Stimulated activated CD4-positive, alpha-beta T cell treated with anti-CD3 and anti-CD28 coated beads, Interleukin-1b, Interleukin-23, amount 100 ng/mL, for 24 hours (primary cell): Measurements from ENCODE around the gene CST11.
A peak's percentile ranks its signal among the peaks of the same experiment; 100 is the strongest.
"Not testable (repeated sequence)": the region's sequence is repeated elsewhere in the genome, so short reads cannot be mapped to it uniquely, and the experiment has no call there.

Experiments
- DNase-seq, 4 experiments: peaks; one replicate each; pipeline ENCODE4 v3.0.0-alpha.2; 2020; ENCODE audit warnings: low read depth in 4 of 4, low spot score in 1 of 4

The CST11 gene

GRCh38 chr20:23452776-23453175, at the start of gene CST11:
Gene CST11, minus strand, starts transcription at chr20:23452876. Its CDS starts 65 bp downstream, at chr20:23452811.
- DNase-seq = no peak

GRCh38 chr20:23501926-23502325, 49.2 kb upstream of the CST11 start:
- DNase-seq = no peak

- DNase-seq = peak in 1 of 4 experiments; percentile 2
Measured at GRCh38 chr20:23497536-23497935, 44.9 kb upstream of the CST11 start.

- no peak for DNase-seq
Measured at GRCh38 chr20:23493172-23493772, 40.6 kb upstream of the CST11 start.

- peak in 1 of 4 experiments; percentile 4 for DNase-seq
Measured at GRCh38 chr20:23492292-23492691, 39.6 kb upstream of the CST11 start.

- DNase-seq = no peak
Measured at GRCh38 chr20:23490817-23491216, 38.1 kb upstream of the CST11 start, which contains the start of gene CST8. Gene CST8, plus strand, starts transcription at chr20:23491117. Its CDS starts 551 bp downstream, at chr20:23491668.

- DNase-seq = no peak
Measured at GRCh38 chr20:23488996-23489395, 36.3 kb upstream of the CST11 start.

GRCh38 chr20:23488470-23488869, 35.8 kb upstream of the CST11 start:
- DNase-seq = no peak

GRCh38 chr20:23484081-23484480, 31.4 kb upstream of the CST11 start:
- no peak for DNase-seq

- DNase-seq = no peak
Measured at GRCh38 chr20:23482138-23482537, 29.5 kb upstream of the CST11 start.

- no peak for DNase-seq
Measured at GRCh38 chr20:23479043-23479442, 26.4 kb upstream of the CST11 start.

- DNase-seq = no peak
Measured at GRCh38 chr20:23477223-23477622, 24.5 kb upstream of the CST11 start.

GRCh38 chr20:23476015-23476754, 23.5 kb upstream of the CST11 start:
- DNase-seq = no peak

- no peak for DNase-seq
Measured at GRCh38 chr20:23475395-23475794, 22.7 kb upstream of the CST11 start.

- DNase-seq = not testable (repeated sequence)
Measured at GRCh38 chr20:23473293-23473692, 20.6 kb upstream of the CST11 start.

- DNase-seq = not testable (repeated sequence)
Measured at GRCh38 chr20:23472306-23472705, 19.6 kb upstream of the CST11 start.

GRCh38 chr20:23466961-23467360, 14.3 kb upstream of the CST11 start:
- DNase-seq = not testable (repeated sequence)

- DNase-seq = no peak
Measured at GRCh38 chr20:23461180-23461579, 8.5 kb upstream of the CST11 start.

- DNase-seq = no peak
Measured at GRCh38 chr20:23459461-23460150, 6.9 kb upstream of the CST11 start.

GRCh38 chr20:23456873-23457272, 4.2 kb upstream of the CST11 start:
- no peak for DNase-seq

GRCh38 chr20:23456409-23456808, 3.7 kb upstream of the CST11 start:
- no peak for DNase-seq

- no peak for DNase-seq
Measured at GRCh38 chr20:23455639-23456038, 3.0 kb upstream of the CST11 start.
